ENCODE measurements around the gene IGSF6. TPM values are rescaled to one million over a fixed set of nuclear protein-coding genes. Genes with fewer than 3 reads are reported as not detected.
A peak's percentile ranks its signal among the peaks of the same experiment; 100 is the strongest.

IGSF6 gene
- total RNA-seq, 2 donors from 2014 or later = not detected

DNA sequence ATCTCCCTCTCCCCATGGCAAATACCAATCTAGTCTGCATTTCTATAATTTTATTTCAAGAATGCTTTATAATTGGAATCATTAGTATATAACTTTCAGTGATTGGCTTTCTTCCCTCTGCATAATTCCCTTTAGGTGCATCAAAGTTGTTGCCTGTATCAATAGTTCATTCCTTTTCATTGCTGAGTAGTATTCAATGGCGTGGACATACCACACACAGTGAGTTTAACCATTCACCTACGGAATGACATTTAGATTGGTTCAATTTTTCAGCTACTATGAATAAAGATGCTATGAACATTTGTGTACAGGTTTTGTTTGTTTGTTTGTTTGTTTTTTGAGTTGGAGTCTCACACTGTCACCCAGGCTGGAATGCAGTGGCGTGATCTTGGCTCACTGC is 21.1 kb upstream of the IGSF6 start:
- H3K27ac ChIP-seq (ENCODE audit: low read depth, low read length) = no peak overlapping the region
- H3K4me3 Mint-ChIP-seq = no peak overlapping the region
- no peak for DNase-seq

DNA sequence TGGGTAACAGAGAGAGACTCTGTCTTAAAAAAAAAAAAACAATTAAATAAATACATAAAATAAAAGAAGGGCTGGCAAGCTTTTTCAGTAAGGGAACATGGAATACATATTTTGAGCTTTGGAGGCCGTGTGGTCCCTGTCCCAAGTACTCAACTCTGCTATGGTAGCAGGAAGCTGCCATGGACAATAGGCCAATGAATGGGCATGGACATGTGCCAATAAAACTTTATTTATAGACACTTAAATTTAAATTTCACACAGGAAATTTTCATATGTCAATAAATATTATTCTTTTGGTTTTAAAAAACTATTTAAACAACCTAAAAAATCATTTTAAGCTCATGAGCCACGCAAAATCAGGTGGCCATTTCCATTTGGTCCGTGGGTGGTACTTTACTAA is 15.2 kb upstream of the IGSF6 start:
- Histone ChIP-seq H3K4me1 (ENCODE audit: control insufficient read depth, insufficient read depth, low read length) (no peaks in the 10 kb centered on the region), H3K9ac (ENCODE audit: extremely low read depth, low read length, poor library complexity, severe bottlenecking) (no peak overlapping the region), H3K27ac (ENCODE audit: low read depth, low read length) (no peak overlapping the region), H3K36me3 (ENCODE audit: control insufficient read depth, insufficient read depth, low read length) (no peaks in the 10 kb centered on the region), H3K27me3 (ENCODE audit: control insufficient read depth, insufficient read depth, low read length, poor library complexity, severe bottlenecking) (no peaks in the 10 kb centered on the region), H3K9me3 (ENCODE audit: control insufficient read depth, low read length) (no peaks in the 10 kb centered on the region), H3K4me3 (ENCODE audit: low read length) (no peak overlapping the region)
- Mint-ChIP-seq H3K36me3 (ENCODE audit: low read depth) (no peaks in the 10 kb centered on the region), H3K27ac (no peak overlapping the region), H3K4me1 (peaks cover 9% of the 10 kb centered on the region), H3K4me3 (no peak overlapping the region), H3K9me3 (no peaks in the 10 kb centered on the region), H3K27me3 (ENCODE audit: insufficient read depth) (peaks cover 5% of the 10 kb centered on the region)
- no peak for TF ChIP-seq CTCF (conservative IDR thresholded peaks at IDR 0.05)
- no peak for DNase-seq
- 95 to 98% methylated on average over 3 of the region's 3 CpGs for WGBS, 2 experiments (ENCODE audit: insufficient coverage in 1 of 2, insufficient read length in 1 of 2)

More for the DNA sequence above, 21.1 kb upstream of the IGSF6 start:
- Mint-ChIP-seq H3K9me3 (peaks cover 4% of the 10 kb centered on the region), H3K27me3 (ENCODE audit: insufficient read depth) (no peaks in the 10 kb centered on the region), H3K4me1 (no peaks in the 10 kb centered on the region), H3K27ac (no peak overlapping the region), H3K36me3 (ENCODE audit: low read depth) (no peaks in the 10 kb centered on the region)
- Histone ChIP-seq H3K4me3 (ENCODE audit: low read length) (no peak overlapping the region), H3K9ac (ENCODE audit: extremely low read depth, low read length, poor library complexity, severe bottlenecking) (no peak overlapping the region), H3K27me3 (ENCODE audit: control insufficient read depth, insufficient read depth, low read length, poor library complexity, severe bottlenecking) (no peaks in the 10 kb centered on the region), H3K36me3 (ENCODE audit: control insufficient read depth, insufficient read depth, low read length) (no peaks in the 10 kb centered on the region), H3K9me3 (ENCODE audit: control insufficient read depth, low read length) (peaks cover 5% of the 10 kb centered on the region), H3K4me1 (ENCODE audit: control insufficient read depth, insufficient read depth, low read length) (no peaks in the 10 kb centered on the region)
- 80 to 87% methylated on average over 1 to 3 of the region's 3 CpGs for WGBS, 2 experiments (ENCODE audit: insufficient coverage in 1 of 2, insufficient read length in 1 of 2)
- TF ChIP-seq CTCF (conservative IDR thresholded peaks at IDR 0.05) = no peak

- Histone ChIP-seq H3K27me3 (ENCODE audit: control insufficient read depth, insufficient read depth, low read length, poor library complexity, severe bottlenecking) (no peaks in the 10 kb centered on the region), H3K36me3 (ENCODE audit: control insufficient read depth, insufficient read depth, low read length) (no peaks in the 10 kb centered on the region), H3K9me3 (ENCODE audit: control insufficient read depth, low read length) (no peaks in the 10 kb centered on the region), H3K9ac (ENCODE audit: extremely low read depth, low read length, poor library complexity, severe bottlenecking) (no peak overlapping the region), H3K4me3 (ENCODE audit: low read length) (no peak overlapping the region), H3K27ac (ENCODE audit: low read depth, low read length) (peak overlapping the region; percentile 40), H3K4me1 (ENCODE audit: control insufficient read depth, insufficient read depth, low read length) (no peaks in the 10 kb centered on the region)
- no peaks in the 10 kb centered on the region for H3K9me3 Mint-ChIP-seq
- peak; percentile 22 for DNase-seq
- H3K4me3 Mint-ChIP-seq = no peak overlapping the region
- H3K36me3 Mint-ChIP-seq (ENCODE audit: low read depth) = no peaks in the 10 kb centered on the region
- peaks cover 5% of the 10 kb centered on the region for H3K27me3 Mint-ChIP-seq (ENCODE audit: insufficient read depth)
- H3K4me1 Mint-ChIP-seq = peaks cover 9% of the 10 kb centered on the region
- no peak overlapping the region for H3K27ac Mint-ChIP-seq
- WGBS, 2 experiments (ENCODE audit: insufficient coverage in 1 of 2, insufficient read length in 1 of 2) = 44 to 61% methylated on average over 3 of the region's 3 CpGs
- no peak for TF ChIP-seq CTCF (conservative IDR thresholded peaks at IDR 0.05)
Measured at GRCh38 chr16:21666772-21667171, 14.4 kb upstream of the IGSF6 start.

All from endodermal cell (in vitro differentiated cells).